SHP77 treated with DMSO at 0.1 percent for 48 hours (cell line): Measurements from ENCODE around the gene COQ10A.
A peak's percentile ranks its signal among the peaks of the same experiment; 100 is the strongest.

Experiments
- DNase-seq: peaks from one replicate; lab custom pipeline; 2025; lab: John Stamatoyannopoulos, UW

COQ10A gene

GRCh38 chr12:56315622-56316473 lies 49.1 kb downstream of the COQ10A start, which contains the start of gene CNPY2:
Gene CNPY2, minus strand, starts transcription at chr12:56315988. Its CDS starts 771 bp downstream, at chr12:56315217.
- peak; percentile 98 for DNase-seq

DNA sequence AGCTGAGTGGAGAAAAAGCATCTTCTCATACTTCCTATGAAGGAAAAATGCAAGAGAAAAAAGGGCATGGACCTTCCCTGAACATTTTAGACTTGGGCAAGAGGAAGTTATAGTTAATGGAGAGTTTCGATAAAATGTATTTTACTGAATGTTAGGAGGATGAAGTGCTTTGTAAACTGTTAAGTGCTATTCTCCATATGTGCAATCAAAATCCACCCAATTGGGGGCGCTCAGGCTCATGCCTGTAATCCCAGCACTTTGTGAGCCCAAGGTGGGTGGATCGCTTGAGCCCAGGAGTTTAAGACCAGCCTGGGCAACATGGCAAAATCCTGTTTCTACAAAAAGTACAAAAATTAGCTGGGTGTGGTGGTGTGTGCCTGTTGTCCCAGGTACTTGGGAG lies 50.9 kb downstream of the COQ10A start:
- no peak for DNase-seq
